HUES64 (cell line): ENCODE data around the gene DUSP1. TPM values are rescaled to one million over a fixed set of nuclear protein-coding genes. Genes with fewer than 3 reads are reported as not detected.
"Not testable (repeated sequence)": the region's sequence is repeated elsewhere in the genome, so short reads cannot be mapped to it uniquely, and the experiment has no call there.

Experiments
- H3K27ac ChIP-seq: 2 replicates; pipeline ENCODE4 v1.7.0; 2013; ENCODE audit warnings: low read depth, low read length, inconsistent platforms
- H3K27me3 ChIP-seq: 2 replicates; pipeline ENCODE4 v1.6.1; 2013; ENCODE audit warnings: mild to moderate bottlenecking, low read length; ENCODE audit not compliant: insufficient read depth
- H3K36me3 ChIP-seq: 2 replicates; pipeline ENCODE4 v1.6.1; 2013; ENCODE audit warnings: mild to moderate bottlenecking, low read length; ENCODE audit not compliant: insufficient read depth
- H3K4me1 ChIP-seq: 2 replicates; pipeline ENCODE4 v1.6.1; 2013; ENCODE audit warnings: mild to moderate bottlenecking, low read length, moderate library complexity; ENCODE audit not compliant: insufficient read depth
- H3K4me3 ChIP-seq: 2 replicates; pipeline ENCODE4 v1.5.1; 2013; ENCODE audit warnings: mild to moderate bottlenecking, low read length, moderate library complexity
- H3K9ac ChIP-seq: 2 replicates; pipeline ENCODE4 v1.6.1; 2013; ENCODE audit warnings: mild to moderate bottlenecking, low read depth, low read length
- H3K9me3 ChIP-seq: 2 replicates; pipeline ENCODE4 v1.6.1; 2013; ENCODE audit warnings: low read depth, low read length; ENCODE audit not compliant: insufficient read depth
- whole genome bisulfite sequencing: fragments of 150-250, 120-280 bp; methylation state at CpG from one replicate; pipeline ENCODE4 v1.1.7; 2013; ENCODE audit warnings: missing lambda C conversion rate; 5-methylcytosine and 5-hydroxymethylcytosine counted together
- polyA plus RNA-seq, 2 experiments: library from polyadenylated mRNA; stranded (reverse); fragments of 50-300 nt; gene quantifications; one replicate each; pipeline ENCODE4 v1.2.3, GENCODE V29; 2013

The DUSP1 gene, protein sequence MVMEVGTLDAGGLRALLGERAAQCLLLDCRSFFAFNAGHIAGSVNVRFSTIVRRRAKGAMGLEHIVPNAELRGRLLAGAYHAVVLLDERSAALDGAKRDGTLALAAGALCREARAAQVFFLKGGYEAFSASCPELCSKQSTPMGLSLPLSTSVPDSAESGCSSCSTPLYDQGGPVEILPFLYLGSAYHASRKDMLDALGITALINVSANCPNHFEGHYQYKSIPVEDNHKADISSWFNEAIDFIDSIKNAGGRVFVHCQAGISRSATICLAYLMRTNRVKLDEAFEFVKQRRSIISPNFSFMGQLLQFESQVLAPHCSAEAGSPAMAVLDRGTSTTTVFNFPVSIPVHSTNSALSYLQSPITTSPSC
- polyA plus RNA-seq (2013, experiment 1 of 2): 6.8 TPM
- 6.7 TPM for polyA plus RNA-seq (2013, experiment 2 of 2)

DNA sequence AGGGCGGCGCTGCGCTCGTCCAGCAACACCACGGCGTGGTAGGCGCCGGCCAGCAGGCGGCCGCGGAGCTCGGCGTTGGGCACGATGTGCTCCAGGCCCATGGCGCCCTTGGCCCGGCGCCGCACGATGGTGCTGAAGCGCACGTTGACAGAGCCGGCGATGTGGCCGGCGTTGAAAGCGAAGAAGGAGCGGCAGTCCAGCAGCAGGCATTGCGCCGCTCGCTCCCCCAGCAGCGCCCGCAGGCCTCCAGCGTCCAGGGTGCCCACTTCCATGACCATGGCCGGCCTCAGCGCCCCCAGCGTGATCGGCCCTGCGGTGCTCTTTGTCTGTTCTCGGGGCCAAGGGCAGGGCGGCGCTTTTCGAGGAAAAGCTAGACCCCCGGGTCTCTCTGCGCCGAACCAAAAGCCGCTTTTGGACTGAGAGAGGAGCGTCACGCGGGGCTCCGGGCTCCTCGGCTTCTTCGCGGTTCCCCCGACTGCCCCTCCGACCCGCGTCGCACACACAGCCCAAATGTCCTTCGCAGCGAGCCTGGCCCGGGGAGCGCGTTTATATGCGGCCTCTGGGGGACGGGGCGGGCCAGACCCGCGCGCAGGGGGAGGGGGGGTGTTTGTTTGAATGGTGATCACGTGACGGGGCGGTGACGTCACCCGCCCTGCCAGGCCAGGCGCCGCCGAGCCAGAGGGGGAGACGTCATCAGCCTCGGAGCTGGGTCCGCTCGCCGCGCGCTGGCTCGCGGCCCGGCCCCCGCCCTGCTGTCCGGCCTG lies at the start of gene DUSP1:
DUSP1 (minus strand) TSS at position 521 of the 764 bp plus-strand sequence; CDS start at position 278, 243 bp downstream.
- H3K36me3 ChIP-seq: peaks cover 23% of the 10 kb centered on the region
- H3K9me3 ChIP-seq: no peaks in the 10 kb centered on the region
- peak within 1 kb of the TSS; percentile 86 for H3K27ac ChIP-seq
- under 1% methylated on average over 89 of the region's 89 CpGs for WGBS
- peak within 1 kb of the TSS; percentile 90 for H3K9ac ChIP-seq
- peaks cover 18% of the 10 kb centered on the region for H3K4me1 ChIP-seq
- H3K4me3 ChIP-seq: peak within 1 kb of the TSS; percentile 87
- H3K27me3 ChIP-seq: peaks cover 31% of the 10 kb centered on the region

- Histone ChIP-seq H3K27ac (no peak overlapping the region), H3K4me3 (no peak overlapping the region), H3K9me3 (no peaks in the 10 kb centered on the region), H3K36me3 (no peaks in the 10 kb centered on the region), H3K4me1 (no peaks in the 10 kb centered on the region), H3K27me3 (no peaks in the 10 kb centered on the region), H3K9ac (no peak overlapping the region)
- WGBS: 73% methylated on average over 16 of the region's 16 CpGs
Observed at GRCh38 chr5:172820046-172820767, 49.2 kb upstream of the DUSP1 start.

DNA sequence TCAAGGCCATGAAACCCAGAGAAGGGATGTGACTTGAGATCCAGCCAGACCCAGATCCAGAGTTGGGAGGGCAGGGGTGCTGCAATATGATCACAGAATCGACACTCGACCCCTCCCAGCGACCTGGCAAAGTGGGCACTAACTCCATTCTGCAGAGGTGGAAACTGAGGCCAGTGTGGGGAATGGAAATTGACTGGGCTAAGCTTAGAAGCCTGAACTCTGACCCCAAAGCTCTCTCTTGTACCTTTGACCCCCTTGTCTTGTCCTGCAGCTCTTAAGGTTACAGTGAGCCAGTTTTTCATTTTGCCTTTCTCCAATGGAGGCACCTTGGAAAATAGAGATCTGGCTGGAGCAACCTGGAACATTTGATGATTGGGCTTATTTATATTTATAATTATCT lies 48.6 kb upstream of the DUSP1 start:
- no peaks in the 10 kb centered on the region for H3K27me3 ChIP-seq
- H3K27ac ChIP-seq: no peak overlapping the region
- H3K9me3 ChIP-seq: no peaks in the 10 kb centered on the region
- no peaks in the 10 kb centered on the region for H3K4me1 ChIP-seq
- WGBS: 93% methylated on average over 3 of the region's 3 CpGs
- H3K4me3 ChIP-seq: no peak overlapping the region
- H3K36me3 ChIP-seq: no peaks in the 10 kb centered on the region
- H3K9ac ChIP-seq: no peak overlapping the region

GRCh38 chr5:172818081-172818480 lies 47.1 kb upstream of the DUSP1 start:
- Histone ChIP-seq H3K27ac (no peak overlapping the region), H3K36me3 (no peaks in the 10 kb centered on the region), H3K4me3 (no peak overlapping the region), H3K4me1 (no peaks in the 10 kb centered on the region), H3K9me3 (no peaks in the 10 kb centered on the region), H3K27me3 (no peaks in the 10 kb centered on the region), H3K9ac (no peak overlapping the region)
- WGBS: 86% methylated on average over 3 of the region's 3 CpGs

- no peak overlapping the region for H3K9ac ChIP-seq
- H3K9me3 ChIP-seq: no peaks in the 10 kb centered on the region
- H3K4me3 ChIP-seq: no peak overlapping the region
- no peak overlapping the region for H3K27ac ChIP-seq
- H3K4me1 ChIP-seq: no peaks in the 10 kb centered on the region
- H3K27me3 ChIP-seq: no peaks in the 10 kb centered on the region
- no peaks in the 10 kb centered on the region for H3K36me3 ChIP-seq
- WGBS: 93% methylated on average over 7 of the region's 7 CpGs
Observed at GRCh38 chr5:172817664-172818063, 46.7 kb upstream of the DUSP1 start.

GRCh38 chr5:172816925-172817562 lies 46.0 kb upstream of the DUSP1 start:
- Histone ChIP-seq H3K4me3 (no peak overlapping the region), H3K27ac (no peak overlapping the region), H3K4me1 (no peaks in the 10 kb centered on the region), H3K27me3 (no peaks in the 10 kb centered on the region), H3K36me3 (no peaks in the 10 kb centered on the region), H3K9me3 (no peaks in the 10 kb centered on the region), H3K9ac (no peak overlapping the region)
- WGBS: 74% methylated on average over 5 of the region's 5 CpGs

DNA sequence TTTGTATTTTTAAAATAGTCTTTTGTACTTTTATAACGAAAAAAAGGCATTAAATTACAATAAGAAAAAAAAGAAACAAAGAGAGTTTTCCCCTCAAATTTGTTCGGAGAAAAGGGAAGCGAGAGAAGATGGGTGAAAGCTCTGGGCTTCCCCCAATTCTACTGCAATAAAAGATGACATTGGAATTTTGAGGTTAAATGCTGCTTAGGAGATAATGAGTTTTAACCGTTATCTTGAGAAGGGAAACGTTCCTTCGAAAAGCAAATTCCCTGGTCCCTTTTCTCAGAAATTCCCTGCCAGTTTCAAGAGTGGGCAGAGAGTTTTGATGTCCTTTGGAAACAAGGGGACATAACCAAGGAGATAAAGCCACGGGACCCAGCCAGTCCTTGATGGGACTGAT lies 44.6 kb upstream of the DUSP1 start:
- 89% methylated on average over 6 of the region's 7 CpGs for WGBS
- H3K36me3 ChIP-seq: no peaks in the 10 kb centered on the region
- H3K4me1 ChIP-seq: no peaks in the 10 kb centered on the region
- no peak overlapping the region for H3K4me3 ChIP-seq
- H3K27me3 ChIP-seq: no peaks in the 10 kb centered on the region
- H3K9ac ChIP-seq: no peak overlapping the region
- H3K27ac ChIP-seq: no peak overlapping the region
- no peaks in the 10 kb centered on the region for H3K9me3 ChIP-seq

DNA sequence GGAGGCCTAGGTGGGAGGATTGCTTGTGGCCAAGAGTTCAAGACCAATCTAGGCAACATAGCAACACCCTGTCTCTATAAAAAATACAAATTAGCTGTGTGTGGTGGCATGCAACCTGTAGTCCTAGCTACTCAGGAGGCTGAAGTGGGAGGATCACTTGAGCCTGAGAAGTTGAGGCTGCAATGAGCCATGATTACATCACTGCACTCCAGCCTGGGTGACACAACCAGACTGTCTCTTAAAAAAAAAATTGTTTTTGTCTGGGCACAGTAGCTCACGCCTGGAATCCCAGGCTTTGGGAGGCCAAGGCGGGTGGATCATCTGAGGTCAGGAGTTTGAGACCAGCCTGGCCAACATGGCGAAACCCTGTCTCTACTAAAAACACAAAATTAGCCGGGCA lies 40.0 kb upstream of the DUSP1 start:
- H3K4me3 ChIP-seq, H3K36me3 ChIP-seq, H3K27me3 ChIP-seq, H3K27ac ChIP-seq, H3K9ac ChIP-seq, H3K4me1 ChIP-seq, H3K9me3 ChIP-seq: not testable (repeated sequence)
- 96% methylated on average over 4 of the region's 4 CpGs for WGBS

DNA sequence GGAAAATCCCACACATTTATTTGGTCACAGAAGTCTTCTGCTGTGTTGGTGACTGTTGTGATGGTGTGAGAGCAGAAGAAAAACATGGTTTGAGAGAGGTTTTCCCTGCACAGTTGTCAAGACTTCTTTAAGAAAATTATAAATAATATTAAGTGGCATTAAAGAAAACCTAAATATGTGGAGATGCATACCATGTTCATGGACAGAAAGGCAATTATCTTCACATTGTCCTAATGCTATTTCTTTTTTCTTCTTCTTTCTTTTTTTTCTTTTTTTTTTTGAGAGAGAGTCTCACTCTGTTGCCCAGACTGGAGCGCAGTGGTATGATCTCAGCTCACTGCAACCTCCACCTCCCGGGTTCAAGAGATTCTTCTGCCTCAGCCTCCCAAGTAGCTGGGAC lies 38.8 kb upstream of the DUSP1 start:
- Histone ChIP-seq H3K9ac (no peak overlapping the region), H3K27me3 (no peaks in the 10 kb centered on the region), H3K9me3 (no peaks in the 10 kb centered on the region), H3K36me3 (no peaks in the 10 kb centered on the region), H3K4me1 (peaks cover 4% of the 10 kb centered on the region; the same call in 1 of the 2 replicates), H3K4me3 (no peak overlapping the region), H3K27ac (no peak overlapping the region)
- WGBS: 93% methylated on average over 2 of the region's 2 CpGs

- H3K4me1 ChIP-seq: peaks cover 4% of the 10 kb centered on the region; the same call in 1 of the 2 replicates
- no peak overlapping the region for H3K27ac ChIP-seq
- no peaks in the 10 kb centered on the region for H3K27me3 ChIP-seq
- no peak overlapping the region for H3K4me3 ChIP-seq
- no peaks in the 10 kb centered on the region for H3K36me3 ChIP-seq
- no peak overlapping the region for H3K9ac ChIP-seq
- WGBS: 88% methylated on average over 11 of the region's 11 CpGs
- no peaks in the 10 kb centered on the region for H3K9me3 ChIP-seq
Observed at GRCh38 chr5:172807766-172808311, 36.8 kb upstream of the DUSP1 start.
